HEK293 (cell line): Measurements from ENCODE around the gene ACOX2.

Experiments
- CTCF ChIA-PET: fragments of 350-600 bp; formaldehyde crosslinking; extraction: SDS; loops from one replicate; lab custom pipeline; 2021; ENCODE audit warnings: antibody characterized with exemption; lab: Yijun Ruan, JAX
- POLR2A ChIA-PET: fragments of 300-600 bp; formaldehyde crosslinking; extraction: SDS; loops from one replicate; lab custom pipeline; 2020; ENCODE audit warnings: antibody characterized with exemption, inconsistent platforms; lab: Yijun Ruan, JAX
- H3K27ac ChIP-seq: fragments of 200-500 bp; sonication (Bioruptor generic); 2 replicates; pipeline ENCODE4 v1.5.1; 2014; ENCODE audit warnings: low read depth, low read length, control low read depth, inconsistent platforms; ENCODE audit errors: extremely low read depth
- H3K36me3 ChIP-seq, 2 experiments: fragments of 200-500 bp in 1 of 2; sonication (Bioruptor generic) in 1 of 2; 1 replicate in 1 of 2; 2 replicates in 1 of 2; pipeline ENCODE4 v1.5.1; 2014 to 2017; ENCODE audit warnings: inconsistent platforms in 2 of 2, low read length in 2 of 2; ENCODE audit not compliant: control insufficient read depth in 2 of 2, insufficient read depth in 1 of 2
- H3K4me1 ChIP-seq: fragments of 200-500 bp; sonication (Bioruptor generic); 2 replicates; pipeline ENCODE4 v1.5.1; 2014; ENCODE audit warnings: mild to moderate bottlenecking, low read length, inconsistent platforms; ENCODE audit not compliant: control insufficient read depth, insufficient read depth
- H3K4me3 ChIP-seq: 2 replicates; pipeline ENCODE4 v1.5.1; 2011; ENCODE audit warnings: low read depth, mild to moderate bottlenecking, control low read depth, low read length, moderate library complexity
- H3K9me3 ChIP-seq: fragments of 200-500 bp; sonication (Bioruptor generic); 2 replicates; pipeline ENCODE4 v1.5.1; 2014; ENCODE audit warnings: low read depth, low read length, inconsistent platforms; ENCODE audit not compliant: control insufficient read depth, insufficient read depth
- GLIS1 ChIP-seq: fragments of 450-650 bp; formaldehyde crosslinking; IDR thresholded peaks from 2 replicates; pipeline ENCODE4 v1.5.1; 2016; ENCODE audit warnings: missing biosample characterization, missing genetic modification characterization
- IKZF3 ChIP-seq: fragments of 450-650 bp; IDR thresholded peaks from 2 replicates; pipeline ENCODE4 v1.5.0; 2018; ENCODE audit warnings: missing biosample characterization, mild to moderate bottlenecking, missing genetic modification characterization, moderate library complexity
- INSM2 ChIP-seq: fragments of 450-650 bp; formaldehyde crosslinking; IDR thresholded peaks from 2 replicates; pipeline ENCODE4 v1.5.1; 2016; ENCODE audit warnings: missing biosample characterization, missing genetic modification characterization
- MYNN ChIP-seq: fragments of 450-650 bp; formaldehyde crosslinking; IDR thresholded peaks from 2 replicates; pipeline ENCODE4 v1.5.1; 2016; ENCODE audit warnings: missing biosample characterization, missing genetic modification characterization, borderline replicate concordance
- OSR2 ChIP-seq: fragments of 450-650 bp; formaldehyde crosslinking; IDR thresholded peaks from 2 replicates; pipeline ENCODE4 v1.5.1; 2016; ENCODE audit warnings: missing biosample characterization, missing genetic modification characterization
- PATZ1 ChIP-seq: fragments of 450-650 bp; formaldehyde crosslinking; IDR thresholded peaks from 2 replicates; pipeline ENCODE4 v1.5.1; 2016; ENCODE audit warnings: missing biosample characterization, missing genetic modification characterization
- PRDM10 ChIP-seq: fragments of 450-650 bp; formaldehyde crosslinking; IDR thresholded peaks from 2 replicates; pipeline ENCODE4 v1.5.1; 2016; ENCODE audit warnings: missing biosample characterization, missing genetic modification characterization
- ZFP37 ChIP-seq: fragments of 450-650 bp; formaldehyde crosslinking; IDR thresholded peaks from 2 replicates; pipeline ENCODE4 v1.5.1; 2016; ENCODE audit warnings: missing biosample characterization, missing genetic modification characterization
- ZNF239 ChIP-seq: fragments of 450-650 bp; formaldehyde crosslinking; IDR thresholded peaks from 2 replicates; pipeline ENCODE4 v1.5.1; 2016; ENCODE audit warnings: missing biosample characterization, missing genetic modification characterization
- ZNF302 ChIP-seq: fragments of 450-650 bp; formaldehyde crosslinking; IDR thresholded peaks from 2 replicates; pipeline ENCODE4 v1.5.1; 2016; ENCODE audit warnings: missing biosample characterization, missing genetic modification characterization, low read depth
- ZNF398 ChIP-seq: fragments of 450-650 bp; formaldehyde crosslinking; IDR thresholded peaks from 2 replicates; pipeline ENCODE4 v1.5.1; 2017; ENCODE audit warnings: missing biosample characterization, missing genetic modification characterization
- ZNF423 ChIP-seq: fragments of 450-650 bp; formaldehyde crosslinking; IDR thresholded peaks from 2 replicates; pipeline ENCODE4 v1.5.1; 2016; ENCODE audit warnings: missing biosample characterization, missing genetic modification characterization
- ZNF433 ChIP-seq: fragments of 450-650 bp; formaldehyde crosslinking; IDR thresholded peaks from 2 replicates; pipeline ENCODE4 v1.5.1; 2016; ENCODE audit warnings: missing biosample characterization, missing genetic modification characterization, low read depth
- ZNF513 ChIP-seq: fragments of 450-650 bp; IDR thresholded peaks from 2 replicates; pipeline ENCODE4 v1.5.1; 2018; ENCODE audit warnings: missing biosample characterization, missing genetic modification characterization
- ZNF529 ChIP-seq: fragments of 450-650 bp; formaldehyde crosslinking; IDR thresholded peaks from 2 replicates; pipeline ENCODE4 v1.5.1; 2017; ENCODE audit warnings: missing genetic modification characterization, missing biosample characterization; ENCODE audit not compliant: insufficient replicate concordance
- ZNF530 ChIP-seq: fragments of 450-650 bp; formaldehyde crosslinking; IDR thresholded peaks from 2 replicates; pipeline ENCODE4 v1.5.1; 2016; ENCODE audit warnings: low read depth, missing biosample characterization, missing genetic modification characterization
- ZNF677 ChIP-seq: fragments of 450-650 bp; IDR thresholded peaks from 2 replicates; pipeline ENCODE4 v1.5.0; 2018; ENCODE audit warnings: missing biosample characterization, mild to moderate bottlenecking, missing genetic modification characterization, moderate library complexity
- ZSCAN16 ChIP-seq: fragments of 450-650 bp; formaldehyde crosslinking; IDR thresholded peaks from 2 replicates; pipeline ENCODE4 v1.5.1; 2016; ENCODE audit warnings: missing biosample characterization, missing genetic modification characterization
- ZSCAN30 ChIP-seq: fragments of 450-650 bp; IDR thresholded peaks from 2 replicates; pipeline ENCODE4 v1.5.1; 2018; ENCODE audit warnings: missing biosample characterization, mild to moderate bottlenecking, missing genetic modification characterization, moderate library complexity

The ACOX2 gene

GRCh38 chr3:58524326-58524888 is 12.6 kb downstream of the ACOX2 start:
- POLR2A ChIA-PET = no interaction called here
- CTCF ChIA-PET = no interaction called here
- Histone ChIP-seq H3K4me1 (no peaks in the 10 kb centered on the region; the same call in 1 of the 2 replicates), H3K36me3 (no peaks in the 10 kb centered on the region), H3K4me3 (no peak overlapping the region), H3K9me3 (no peaks in the 10 kb centered on the region), H3K27ac (no peak overlapping the region)
- no peak for TF ChIP-seq ZNF530
- no peak for TF ChIP-seq ZFP37 (tag by site-specific recombination)
- no peak for TF ChIP-seq IKZF3 (tag by site-specific recombination)
- TF ChIP-seq ZNF529 (tag by site-specific recombination) = no peak
- TF ChIP-seq MYNN (tag by site-specific recombination) = no peak
- TF ChIP-seq ZNF433 = no peak
- no peak for TF ChIP-seq INSM2 (tag by site-specific recombination)
- no peak for TF ChIP-seq GLIS1 (tag by site-specific recombination)
- TF ChIP-seq ZSCAN30 (tag by site-specific recombination) = no peak

- TF ChIP-seq OSR2 (tag by site-specific recombination) = no peak
- TF ChIP-seq ZSCAN16 = no peak
- TF ChIP-seq ZNF239 (tag by site-specific recombination) = no peak
- no peak for TF ChIP-seq PRDM10 (tag by site-specific recombination)
- no peak for TF ChIP-seq ZNF302 (tag by site-specific recombination)
- TF ChIP-seq ZNF423 (tag by site-specific recombination) = no peak
- no peak for TF ChIP-seq ZNF513 (tag by site-specific recombination)
- no peak for TF ChIP-seq ZNF677 (tag by site-specific recombination)
- no peak for TF ChIP-seq ZNF398 (tag by site-specific recombination)
- no peak for TF ChIP-seq PATZ1 (tag by site-specific recombination)
- H3K4me3 ChIP-seq = no peak overlapping the region
- CTCF ChIA-PET = interaction anchor here (0.7 to 1.3 kb wide), 2 partner anchors 8 to 337 kb away, joined by 3 to 4 read pairs; no protein-coding TSS in a partner anchor
- no peaks in the 10 kb centered on the region; the same call in 1 of the 2 replicates for H3K4me1 ChIP-seq
- POLR2A ChIA-PET = interaction anchor here (0.5 kb wide), 1 partner anchor 1189 kb away, joined by 4 read pairs; no protein-coding TSS in a partner anchor
- H3K9me3 ChIP-seq = no peaks in the 10 kb centered on the region
- no peak overlapping the region for H3K27ac ChIP-seq
- no peaks in the 10 kb centered on the region for H3K36me3 ChIP-seq
Observed at GRCh38 chr3:58522759-58523425, 14.1 kb downstream of the ACOX2 start.
